Heart right ventricle (tissue), 16 donors: ENCODE data around the gene HEBP1. TPM values are rescaled to one million over a fixed set of nuclear protein-coding genes. Genes with fewer than 3 reads are reported as not detected.
A peak's percentile ranks its signal among the peaks of the same experiment; 100 is the strongest.

Source experiments
- ATAC-seq, 8 donors: fragments of 200-7000 bp; cut with Tn5 transposase; one replicate each; pipeline ENCODE4 v1.9.1; 2020; ENCODE audit warnings: mild to moderate bottlenecking in 8 of 8, moderate library complexity in 8 of 8, moderate number of reproducible peaks in 1 of 8
- DNase-seq, 2 donors: peaks; one replicate each; pipeline ENCODE4 v3.0.0-alpha.2; 2020
- H3K27ac ChIP-seq, 10 donors: fragments of 200-600 bp; sonication (generic) in 2 of 10; one replicate each; pipeline versions ENCODE4 v1.5.0 to v1.8.0; 2020 to 2022; ENCODE audit warnings: mild to moderate bottlenecking in 3 of 10
- H3K27me3 ChIP-seq, 7 donors: fragments of 200-600 bp; one replicate each; pipeline ENCODE4 v1.8.0; 2021 to 2022; ENCODE audit warnings: mild to moderate bottlenecking in 2 of 7
- H3K36me3 ChIP-seq, 9 donors: fragments of 200-600 bp; sonication (generic) in 1 of 9; one replicate each; pipeline versions ENCODE4 v1.5.0 to v1.8.0; 2020 to 2022; ENCODE audit warnings: mild to moderate bottlenecking in 2 of 9
- H3K4me1 ChIP-seq, 9 donors: fragments of 200-600 bp; sonication (generic) in 1 of 9; one replicate each; pipeline versions ENCODE4 v1.5.0 to v1.8.0; 2020 to 2022; ENCODE audit warnings: mild to moderate bottlenecking in 4 of 9
- H3K4me3 ChIP-seq, 10 donors: fragments of 200-600 bp; sonication (generic) in 2 of 10; one replicate each; pipeline versions ENCODE4 v1.5.0 to v1.8.0; 2020 to 2022; ENCODE audit warnings: mild to moderate bottlenecking in 7 of 10, moderate library complexity in 2 of 10
- H3K9me3 ChIP-seq, 11 donors: fragments of 200-600 bp in 10 of 11; sonication (generic) in 2 of 11; one replicate each; pipeline versions ENCODE4 v1.5.0 to v1.8.0; 2013 to 2022; ENCODE audit warnings: mild to moderate bottlenecking in 2 of 11, control low read depth in 1 of 11, moderate library complexity in 1 of 11
- WGBS, 2 donors: extraction: QIAGEN DNeasy Blood & Tissue Kit; methylation state at CpG; one replicate each; pipeline ENCODE4 v1.1.7; 2013; ENCODE audit warnings: inconsistent platforms in 1 of 2; 5-methylcytosine and 5-hydroxymethylcytosine counted together
- intact Hi-C, 10 donors: fragments of 100-400 bp; cut with DNase I; formaldehyde crosslinking; loops; one replicate each; pipeline versions ENCODE4 v1.11.1 to v1.14.2; 2022
- polyA plus RNA-seq, 2 donors: library from polyadenylated mRNA; stranded (reverse); fragments of 200-250 nt; gene quantifications; one replicate each; pipeline ENCODE4 v1.2.3, GENCODE V29; 2013
- total RNA-seq, 10 donors: library from RNA; stranded (reverse); fragmentation: NEBNext Ultra II Directional in 3 of 10; extraction: Animal tissue kit (Norgen Biotek cat#: 25700) in 3 of 10; gene quantifications; one replicate each; pipeline versions ENCODE4 v1.2.1 to v1.2.4, GENCODE V29; 2021 to 2023
- TF ChIP-seq, protein P1 (sequence below), 9 donors: fragments of 200-600 bp; sonication (generic) in 2 of 9; IDR thresholded peaks; one replicate each; pipeline versions ENCODE4 v1.5.0 to v1.8.0; 2021 to 2022; ENCODE audit warnings: antibody characterized with exemption in 9 of 9, mild to moderate bottlenecking in 5 of 9, moderate library complexity in 1 of 9
- donor health status: Arrhythmogenic right ventricular cardiomyopathy.
- donor health status: ischemic (EF 13 %, LVEDD 7.1; RV severe dilation, severe dysfunction).
- donor health status: healthy with polysubstance abuse.
- donor health status: DM: no; HTN: yes; CAD: no.
- donor health status: DM: no; HTN: no; CAD: no.
- donor health status: ischemic (EF 25% LVEDD 6.9; RV normal size, moderate dysfunction).
- donor health status: ischemic (EF 25% LVEDD 5.7; RV mildly dilated, moderate dysfunction).
- donor health status: healthy.
- donor health status: DM: yes; HTN: yes; CAD: no.
- donor health status: Ischemic cardiomyopathy.
- donor health status: ischemic (EF 35%, LVEDD 5.7; RV mildly dilated, moderate dysfunction).
- donor health status: nonischemic (EF 11% LVEDD 7.7; RV severe dilation, severe dysfunction).
- donor health status: DM: yes; HTN: yes; CAD: no.
- donor health status: PGD.
- donor health status: ischemic (EF 29% LVEDD 5.4; RV normal size, mild dysfunction).
- donor health status: nonischemic (EF 23%, LVEDD 6.1; RV moderate dilation, normal function).

Gene HEBP1
- total and polyA plus RNA-seq, 12 donors, result 23.7 to 72.0 (median 51.4) TPM

DNA sequence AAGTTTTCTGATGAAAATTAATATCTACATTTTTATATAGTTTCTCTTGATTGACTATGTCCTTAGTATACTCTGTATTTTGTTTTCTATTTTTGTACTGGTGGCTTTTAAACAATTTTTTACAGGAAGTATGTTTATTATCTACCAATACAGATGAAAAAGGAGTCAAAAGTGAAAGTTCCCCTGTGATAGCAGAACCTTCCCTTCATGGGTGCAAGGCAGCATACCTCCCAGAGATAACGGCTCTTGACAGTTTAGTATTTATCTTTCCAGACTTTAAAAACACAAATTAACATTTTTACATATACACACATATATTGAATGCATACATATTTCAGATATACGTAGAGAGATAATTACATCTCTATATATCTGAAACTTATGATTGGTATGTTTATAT lies 27.0 kb upstream of the HEBP1 start:
- Histone ChIP-seq H3K27ac (no peak overlapping the region), H3K27me3 (peaks cover 0 to 3% (median 0%) of the 10 kb centered on the region in 7 donors), H3K4me1 (peaks cover 0 to 13% (median 0%) of the 10 kb centered on the region in 9 donors), H3K36me3 (no peaks in the 10 kb centered on the region), H3K9me3 (no peaks in the 10 kb centered on the region), H3K4me3 (no peak overlapping the region)
- intact Hi-C loops, result loop anchor here in 5 of 10 donors (5.0 to 10.0 kb wide), 5 partner anchors 68 to 208 kb away; no protein-coding TSS in a partner anchor
- 82 to 86% methylated on average over 2 of the region's 2 CpGs for WGBS, 2 donors
- no peak for ATAC-seq
- TF ChIP-seq, protein P1, sequence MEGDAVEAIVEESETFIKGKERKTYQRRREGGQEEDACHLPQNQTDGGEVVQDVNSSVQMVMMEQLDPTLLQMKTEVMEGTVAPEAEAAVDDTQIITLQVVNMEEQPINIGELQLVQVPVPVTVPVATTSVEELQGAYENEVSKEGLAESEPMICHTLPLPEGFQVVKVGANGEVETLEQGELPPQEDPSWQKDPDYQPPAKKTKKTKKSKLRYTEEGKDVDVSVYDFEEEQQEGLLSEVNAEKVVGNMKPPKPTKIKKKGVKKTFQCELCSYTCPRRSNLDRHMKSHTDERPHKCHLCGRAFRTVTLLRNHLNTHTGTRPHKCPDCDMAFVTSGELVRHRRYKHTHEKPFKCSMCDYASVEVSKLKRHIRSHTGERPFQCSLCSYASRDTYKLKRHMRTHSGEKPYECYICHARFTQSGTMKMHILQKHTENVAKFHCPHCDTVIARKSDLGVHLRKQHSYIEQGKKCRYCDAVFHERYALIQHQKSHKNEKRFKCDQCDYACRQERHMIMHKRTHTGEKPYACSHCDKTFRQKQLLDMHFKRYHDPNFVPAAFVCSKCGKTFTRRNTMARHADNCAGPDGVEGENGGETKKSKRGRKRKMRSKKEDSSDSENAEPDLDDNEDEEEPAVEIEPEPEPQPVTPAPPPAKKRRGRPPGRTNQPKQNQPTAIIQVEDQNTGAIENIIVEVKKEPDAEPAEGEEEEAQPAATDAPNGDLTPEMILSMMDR (IDR thresholded peaks at IDR 0.05), result no peak
- no peak for DNase-seq

DNA sequence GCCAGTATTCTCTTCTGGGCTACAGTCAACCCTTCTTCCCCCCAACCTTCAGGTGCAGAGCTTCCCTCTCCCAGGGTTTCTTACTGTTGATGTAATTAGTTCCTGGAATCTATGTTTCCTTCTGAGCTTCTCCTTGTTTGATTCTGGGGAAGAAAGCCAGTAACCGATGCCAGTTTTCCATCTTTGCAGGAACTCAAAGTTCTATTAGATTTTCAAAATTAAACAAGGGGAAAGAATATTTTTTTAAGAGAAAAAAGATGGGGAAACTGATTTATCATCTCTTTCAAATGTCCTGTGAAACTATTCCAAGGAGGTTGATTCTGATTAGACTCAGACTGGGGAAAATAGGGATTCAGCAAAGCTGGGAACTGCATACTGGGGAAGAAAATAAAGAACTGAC lies 26.2 kb upstream of the HEBP1 start:
- no peak for ATAC-seq
- intact Hi-C loops, result loop anchor here in 5 of 10 donors (5.0 to 10.0 kb wide), 5 partner anchors 69 to 209 kb away; no protein-coding TSS in a partner anchor
- H3K27me3 ChIP-seq, result peaks cover 0 to 3% (median 0%) of the 10 kb centered on the region in 7 donors
- H3K9me3 ChIP-seq, result no peaks in the 10 kb centered on the region
- peak in 1 of 2 donors; percentile 13 for DNase-seq
- TF ChIP-seq, protein P1 (IDR thresholded peaks at IDR 0.05), result no peak
- WGBS, 2 donors, result 64 to 73% methylated on average over 1 of the region's 1 CpG
- peaks cover 0 to 13% (median 0%) of the 10 kb centered on the region in 9 donors for H3K4me1 ChIP-seq
- H3K27ac ChIP-seq, result no peak overlapping the region
- no peaks in the 10 kb centered on the region for H3K36me3 ChIP-seq
- no peak overlapping the region for H3K4me3 ChIP-seq

DNA sequence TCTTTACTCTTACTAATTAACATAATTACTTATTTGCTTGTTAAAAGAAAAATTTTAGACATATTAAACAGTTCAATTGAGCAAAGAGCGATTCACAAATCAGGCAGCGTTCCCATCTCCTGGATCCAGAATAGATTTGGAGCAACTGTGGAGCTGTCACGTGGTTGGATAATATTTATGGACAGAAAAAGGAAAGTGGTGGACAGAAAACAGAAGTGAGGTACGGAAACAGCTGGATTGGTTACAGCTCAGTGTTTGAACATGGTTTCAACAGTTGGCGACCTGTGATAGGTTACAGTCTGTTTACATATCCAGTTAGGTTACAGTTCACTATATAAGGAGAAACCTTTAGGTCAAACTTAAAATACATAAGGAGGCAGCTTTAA lies 24.5 kb upstream of the HEBP1 start:
- WGBS, 2 donors, result 64 to 81% methylated on average over 5 of the region's 5 CpGs
- intact Hi-C loops, result loop anchor here in 5 of 10 donors (5.0 to 10.0 kb wide), 4 partner anchors 70 to 210 kb away; no protein-coding TSS in a partner anchor

DNA sequence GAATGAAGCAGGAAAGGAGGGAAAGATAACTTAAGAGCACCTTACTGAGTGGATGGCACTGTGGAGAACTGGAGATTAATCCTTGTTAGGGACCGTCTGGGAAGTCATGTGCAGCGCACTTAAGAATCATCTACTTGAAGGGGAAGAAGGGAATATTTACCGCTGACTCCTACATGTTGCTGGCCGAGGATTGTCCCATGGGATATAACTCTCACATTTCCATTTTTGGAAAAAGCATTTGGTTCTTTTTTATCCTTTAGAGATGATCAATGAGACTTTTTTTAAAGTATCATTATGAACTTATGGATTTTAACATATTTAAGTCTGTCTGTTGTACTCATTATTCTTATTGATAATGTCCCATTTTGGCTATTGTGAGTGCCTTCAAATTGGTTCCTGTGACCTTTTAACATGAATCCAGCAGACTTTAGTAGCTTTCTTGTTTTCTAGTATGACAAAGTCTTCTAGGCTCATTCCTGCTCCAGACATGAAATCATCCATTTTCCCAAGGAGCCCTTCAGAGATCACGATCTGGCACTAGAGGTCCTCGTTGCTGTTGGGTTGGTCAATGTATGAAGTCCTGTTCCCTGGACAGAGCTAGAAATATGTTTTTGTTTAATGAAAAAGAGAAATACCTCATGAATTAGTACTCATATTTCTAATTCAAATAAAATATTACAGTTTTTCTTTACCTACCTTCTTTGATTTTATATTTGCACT lies 23.9 kb upstream of the HEBP1 start:
- peak in 4 of 8 donors; percentile 67 to 84 (median 72) for ATAC-seq

More for the DNA sequence above, 24.5 kb upstream of the HEBP1 start:
- no peaks in the 10 kb centered on the region for H3K9me3 ChIP-seq
- DNase-seq, result no peak
- no peaks in the 10 kb centered on the region for H3K36me3 ChIP-seq
- peak in 1 of 8 donors; percentile 34 for ATAC-seq
- H3K27me3 ChIP-seq, result peaks cover 0 to 3% (median 0%) of the 10 kb centered on the region in 7 donors
- H3K4me1 ChIP-seq, result peaks cover 0 to 13% (median 0%) of the 10 kb centered on the region in 9 donors
- TF ChIP-seq, protein P1 (IDR thresholded peaks at IDR 0.05), result no peak
- no peak overlapping the region for H3K4me3 ChIP-seq
- H3K27ac ChIP-seq, result no peak overlapping the region

More for the DNA sequence above, 23.9 kb upstream of the HEBP1 start:
- H3K27me3 ChIP-seq, result peaks cover 0 to 3% (median 0%) of the 10 kb centered on the region in 7 donors
- no peaks in the 10 kb centered on the region for H3K9me3 ChIP-seq
- intact Hi-C loops, result loop anchor here in 6 of 10 donors (2.0 to 10.0 kb wide), 5 partner anchors 71 to 211 kb away; no protein-coding TSS in a partner anchor
- DNase-seq, result peak in 1 of 2 donors; percentile 15
- TF ChIP-seq, protein P1 (IDR thresholded peaks at IDR 0.05), result peak in 6 of 9 donors; percentile 18 to 67 (median 44)
- no peaks in the 10 kb centered on the region for H3K36me3 ChIP-seq
- no peak overlapping the region for H3K4me3 ChIP-seq
- peaks cover 0 to 13% (median 0%) of the 10 kb centered on the region in 9 donors for H3K4me1 ChIP-seq
- no peak overlapping the region for H3K27ac ChIP-seq
- 58 to 73% methylated on average over 6 of the region's 6 CpGs for WGBS, 2 donors
